HG03469 (cell line): ENCODE measurements around the gene TMEFF2.
"Not testable (repeated sequence)": the region's sequence is repeated elsewhere in the genome, so short reads cannot be mapped to it uniquely, and the experiment has no call there.

ENCODE experiments used
- ATAC-seq: cut with Tn5 transposase; IDR thresholded peaks from one replicate; pipeline ENCODE4 v1.9.1; 2021; ENCODE audit warnings: mild to moderate bottlenecking, moderate library complexity, moderate number of reproducible peaks; ENCODE audit not compliant: unreplicated experiment

Gene TMEFF2

GRCh38 chr2:192132604-192133003, 62.1 kb downstream of the TMEFF2 start:
- ATAC-seq = not testable (repeated sequence)

GRCh38 chr2:192130312-192130711, 64.4 kb downstream of the TMEFF2 start:
- ATAC-seq = not testable (repeated sequence)

- no peak for ATAC-seq
Observed at GRCh38 chr2:192128655-192129054, 66.1 kb downstream of the TMEFF2 start.

- ATAC-seq = no peak
Observed at GRCh38 chr2:192127434-192127833, 67.3 kb downstream of the TMEFF2 start.

GRCh38 chr2:192126912-192127311, 67.8 kb downstream of the TMEFF2 start:
- no peak for ATAC-seq

GRCh38 chr2:192126426-192126825, 68.3 kb downstream of the TMEFF2 start:
- ATAC-seq = no peak

GRCh38 chr2:192124571-192124970, 70.2 kb downstream of the TMEFF2 start:
- no peak for ATAC-seq

- no peak for ATAC-seq
Observed at GRCh38 chr2:192123847-192124246, 70.9 kb downstream of the TMEFF2 start.

- no peak for ATAC-seq
Observed at GRCh38 chr2:192122946-192123345, 71.8 kb downstream of the TMEFF2 start.

GRCh38 chr2:192122141-192122540, 72.6 kb downstream of the TMEFF2 start:
- no peak for ATAC-seq

- no peak for ATAC-seq
Observed at GRCh38 chr2:192119536-192119935, 75.2 kb downstream of the TMEFF2 start.

- ATAC-seq = no peak
Observed at GRCh38 chr2:192117705-192118104, 77.0 kb downstream of the TMEFF2 start.

GRCh38 chr2:192111536-192111935, 83.2 kb downstream of the TMEFF2 start:
- not testable (repeated sequence) for ATAC-seq

GRCh38 chr2:192099742-192100141, 95.0 kb downstream of the TMEFF2 start:
- ATAC-seq = no peak

GRCh38 chr2:192098814-192099491, 95.8 kb downstream of the TMEFF2 start:
- no peak for ATAC-seq

- no peak for ATAC-seq
Observed at GRCh38 chr2:192091476-192091875, 103.3 kb downstream of the TMEFF2 start.

GRCh38 chr2:192090911-192091310, 103.8 kb downstream of the TMEFF2 start:
- no peak for ATAC-seq

- ATAC-seq = no peak
Observed at GRCh38 chr2:192087398-192087958, 107.3 kb downstream of the TMEFF2 start.

- no peak for ATAC-seq
Observed at GRCh38 chr2:192082121-192082520, 112.6 kb downstream of the TMEFF2 start.

GRCh38 chr2:192080096-192080495, 114.6 kb downstream of the TMEFF2 start:
- not testable (repeated sequence) for ATAC-seq

- ATAC-seq = no peak
Observed at GRCh38 chr2:192073878-192074277, 120.9 kb downstream of the TMEFF2 start.

- ATAC-seq = no peak
Observed at GRCh38 chr2:192072778-192073177, 122.0 kb downstream of the TMEFF2 start.

- ATAC-seq = no peak
Observed at GRCh38 chr2:192072261-192072660, 122.5 kb downstream of the TMEFF2 start.
